NOMO-1 treated with DMSO at 0.1 percent for 48 hours (cell line): Measurements from ENCODE around the gene LMCD1.

ENCODE experiments used
- DNase-seq: peaks from one replicate; lab custom pipeline; 2025; ENCODE audit not compliant: unreplicated experiment; lab: John Stamatoyannopoulos, UW

Gene LMCD1

DNA sequence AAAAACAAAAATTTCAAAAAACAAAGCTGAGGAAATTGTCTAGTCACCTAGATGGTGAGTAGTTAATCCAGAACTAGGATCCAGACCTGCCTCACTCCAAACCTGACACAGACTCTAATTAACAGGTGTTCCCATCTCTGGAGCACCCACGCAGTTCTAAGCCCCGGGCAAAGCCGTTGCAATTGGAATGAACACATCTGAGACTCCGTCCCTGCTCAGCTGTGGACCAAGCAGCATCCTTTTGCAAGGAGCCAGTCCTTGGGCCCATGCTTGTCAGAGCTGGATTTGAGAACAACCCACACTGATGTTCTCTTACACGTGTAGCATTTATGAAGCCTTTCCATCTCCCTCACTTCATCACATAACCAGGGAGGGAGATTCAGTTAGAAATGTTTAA lies 54.8 kb downstream of the LMCD1 start:
- DNase-seq = no peak

- no peak for DNase-seq
Observed at GRCh38 chr3:8557298-8557697, 55.7 kb downstream of the LMCD1 start.

DNA sequence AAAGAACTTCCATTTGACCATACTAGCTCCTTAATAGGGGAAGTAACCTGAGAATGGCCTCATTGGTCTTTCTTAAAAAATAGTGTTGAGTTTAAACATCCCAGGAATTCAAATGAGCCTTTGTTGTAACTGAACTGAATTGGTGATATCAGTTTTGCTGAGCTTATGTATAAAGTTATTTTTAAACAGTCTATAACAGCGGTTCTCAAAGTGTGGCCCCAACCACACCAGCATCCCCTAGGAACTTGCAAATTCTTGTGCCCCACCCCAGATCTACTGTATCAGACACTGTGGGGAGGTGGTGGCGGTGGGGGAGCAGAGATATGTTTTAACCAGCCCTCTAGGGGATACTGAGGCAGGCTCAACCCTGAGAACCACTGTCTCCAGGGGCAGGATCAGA lies 57.0 kb downstream of the LMCD1 start:
- DNase-seq = no peak

GRCh38 chr3:8559351-8559750 lies 57.7 kb downstream of the LMCD1 start:
- DNase-seq = no peak

DNA sequence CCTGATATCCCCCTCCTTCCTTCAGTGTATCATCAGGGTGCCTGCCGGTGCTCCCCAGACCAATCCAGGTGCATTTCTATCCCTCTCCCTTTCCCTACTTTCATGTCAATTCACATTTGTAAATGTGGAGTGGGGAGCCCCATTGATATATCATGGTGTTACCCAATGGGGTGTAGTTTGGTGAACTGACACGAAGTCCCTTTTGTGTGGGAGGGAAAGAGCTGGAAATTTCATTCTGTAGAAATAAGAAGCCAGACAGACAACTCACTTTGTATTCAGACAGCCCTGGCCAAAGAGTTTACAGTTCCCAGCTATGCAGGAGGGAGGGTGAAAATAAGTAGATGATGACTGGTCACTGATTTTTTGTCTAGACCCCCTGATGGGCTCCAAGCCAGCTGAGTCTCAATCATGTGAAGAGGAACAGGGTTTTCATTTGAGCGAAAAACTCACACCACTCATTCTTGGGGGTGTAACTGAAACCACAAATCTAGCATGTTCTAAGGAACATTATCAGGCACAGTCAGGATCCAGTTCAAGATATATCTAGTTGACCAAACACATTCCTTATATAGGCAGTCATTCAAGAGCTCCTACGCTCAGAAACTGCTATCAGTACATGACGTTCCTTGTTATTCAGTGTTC lies 58.9 kb downstream of the LMCD1 start:
- DNase-seq = no peak

- no peak for DNase-seq
Observed at GRCh38 chr3:8561370-8561769, 59.7 kb downstream of the LMCD1 start.

DNA sequence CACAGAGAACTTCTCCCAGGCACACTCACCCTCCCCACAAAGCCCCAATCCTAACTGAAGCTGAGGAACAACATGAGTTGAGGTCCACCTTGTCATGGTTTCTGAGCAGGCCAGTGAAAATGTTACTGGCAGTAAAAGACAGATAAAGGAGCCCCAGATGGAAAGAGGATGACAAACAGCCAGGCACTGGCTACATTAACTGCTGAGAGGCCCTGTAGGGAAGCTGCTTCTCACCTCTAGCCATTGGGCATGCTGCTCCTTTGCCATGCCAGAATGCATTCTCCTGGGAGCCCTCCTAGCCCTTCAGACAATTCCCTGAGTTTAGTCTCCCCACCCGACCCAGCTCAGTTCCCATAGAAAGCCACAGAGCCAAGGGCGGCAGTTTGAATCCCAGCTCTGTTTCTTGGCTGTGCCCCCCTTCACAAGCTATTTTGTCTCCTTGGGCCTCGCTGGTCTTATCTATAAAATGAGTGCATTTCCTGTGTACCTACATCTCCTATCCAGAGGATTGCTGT lies 60.5 kb downstream of the LMCD1 start:
- DNase-seq = no peak

- DNase-seq = no peak
Observed at GRCh38 chr3:8563146-8563545, 61.5 kb downstream of the LMCD1 start.

GRCh38 chr3:8563597-8563996 lies 62.0 kb downstream of the LMCD1 start:
- no peak for DNase-seq

GRCh38 chr3:8565376-8565775 lies 63.8 kb downstream of the LMCD1 start:
- no peak for DNase-seq

DNA sequence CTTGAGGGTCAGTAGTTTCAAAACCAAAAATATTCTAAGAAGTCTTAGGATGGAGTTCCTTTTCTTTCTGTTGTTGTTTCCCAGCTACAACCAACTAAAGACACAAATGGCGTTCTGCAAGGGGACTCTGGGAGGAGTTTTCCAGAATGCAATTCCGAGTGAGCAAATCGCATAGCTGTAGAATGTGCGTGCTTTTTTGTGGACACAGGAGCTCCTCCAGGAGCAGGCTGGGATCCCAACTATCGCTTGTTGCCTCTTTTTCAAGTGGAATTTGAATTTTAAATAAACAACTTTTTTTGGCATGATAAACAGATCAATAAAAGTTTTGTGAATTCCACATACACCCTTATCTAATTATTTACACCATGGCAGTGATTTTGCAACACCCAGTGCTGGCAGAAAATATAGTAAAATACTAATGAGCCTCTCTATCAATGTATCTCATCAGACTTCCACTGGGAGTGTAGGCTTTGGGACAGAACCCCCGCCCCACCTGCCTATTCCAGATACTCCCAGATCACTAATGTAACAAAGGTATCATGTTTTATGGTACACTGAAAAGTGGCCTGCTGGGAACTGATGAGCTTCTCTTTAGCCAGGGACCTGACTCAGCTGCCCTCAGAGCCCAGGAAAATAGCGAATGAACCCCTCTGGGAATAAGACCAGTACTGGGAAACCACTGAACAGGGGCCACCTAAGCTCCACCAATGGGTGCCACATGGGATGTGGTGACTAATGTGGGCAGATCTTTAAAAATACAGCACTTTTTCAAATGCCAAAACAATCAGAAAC lies 66.4 kb downstream of the LMCD1 start:
- no peak for DNase-seq

DNA sequence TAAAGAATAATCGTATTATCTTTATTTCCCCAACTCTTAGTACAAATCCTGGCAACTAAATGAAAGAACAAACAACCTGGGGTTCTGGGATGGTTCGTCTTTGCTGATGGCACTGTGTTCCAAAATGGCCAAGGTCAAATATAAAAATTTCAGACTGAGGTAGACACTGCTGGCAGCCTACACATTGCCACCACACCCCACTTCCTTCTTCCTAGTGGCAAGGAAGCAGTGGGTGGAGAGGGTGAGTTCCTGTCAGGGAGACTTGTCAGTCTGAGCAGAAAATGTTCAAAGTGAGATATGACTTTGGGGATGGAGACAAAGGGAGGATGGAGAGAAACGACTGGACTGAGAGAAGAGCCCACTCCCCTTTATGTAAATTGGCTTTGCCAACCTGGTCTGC lies 69.6 kb downstream of the LMCD1 start:
- DNase-seq = no peak

GRCh38 chr3:8573342-8573926 lies 71.8 kb downstream of the LMCD1 start:
- no peak for DNase-seq

DNA sequence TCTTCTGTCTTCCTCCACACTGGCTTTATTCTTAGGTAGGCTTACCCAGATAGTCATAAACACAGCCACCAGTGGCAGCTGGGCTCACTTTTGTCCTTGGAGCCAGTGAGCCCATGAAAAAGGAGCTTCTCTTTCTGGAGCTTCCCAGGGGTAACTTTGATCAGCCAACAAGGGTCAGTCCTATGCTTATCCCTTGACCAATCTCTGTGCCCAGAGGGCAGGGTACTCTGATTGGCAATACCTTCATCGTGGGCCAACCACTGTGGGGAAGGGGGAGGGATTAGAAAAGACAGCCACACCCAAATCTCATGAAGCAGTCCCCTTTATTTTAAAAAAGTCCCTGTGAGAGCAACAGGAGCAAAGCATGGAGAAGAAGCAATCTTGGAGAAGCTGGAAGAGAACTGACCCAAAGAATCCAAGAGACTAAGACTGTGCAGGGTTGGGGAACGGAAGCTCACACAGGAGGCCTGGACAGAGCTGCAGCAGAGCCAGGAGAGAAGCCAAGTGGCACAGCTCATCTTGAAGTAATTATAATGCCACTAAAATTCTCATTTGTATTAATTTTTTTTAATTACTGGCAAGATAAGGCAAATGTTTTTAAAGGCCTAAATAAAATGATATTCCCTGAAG lies 72.5 kb downstream of the LMCD1 start:
- DNase-seq = no peak

GRCh38 chr3:8574670-8575322 lies 73.2 kb downstream of the LMCD1 start:
- DNase-seq = no peak

- DNase-seq = no peak
Observed at GRCh38 chr3:8575364-8576104, 73.9 kb downstream of the LMCD1 start.

- DNase-seq = no peak
Observed at GRCh38 chr3:8576436-8576835, 74.8 kb downstream of the LMCD1 start.

DNA sequence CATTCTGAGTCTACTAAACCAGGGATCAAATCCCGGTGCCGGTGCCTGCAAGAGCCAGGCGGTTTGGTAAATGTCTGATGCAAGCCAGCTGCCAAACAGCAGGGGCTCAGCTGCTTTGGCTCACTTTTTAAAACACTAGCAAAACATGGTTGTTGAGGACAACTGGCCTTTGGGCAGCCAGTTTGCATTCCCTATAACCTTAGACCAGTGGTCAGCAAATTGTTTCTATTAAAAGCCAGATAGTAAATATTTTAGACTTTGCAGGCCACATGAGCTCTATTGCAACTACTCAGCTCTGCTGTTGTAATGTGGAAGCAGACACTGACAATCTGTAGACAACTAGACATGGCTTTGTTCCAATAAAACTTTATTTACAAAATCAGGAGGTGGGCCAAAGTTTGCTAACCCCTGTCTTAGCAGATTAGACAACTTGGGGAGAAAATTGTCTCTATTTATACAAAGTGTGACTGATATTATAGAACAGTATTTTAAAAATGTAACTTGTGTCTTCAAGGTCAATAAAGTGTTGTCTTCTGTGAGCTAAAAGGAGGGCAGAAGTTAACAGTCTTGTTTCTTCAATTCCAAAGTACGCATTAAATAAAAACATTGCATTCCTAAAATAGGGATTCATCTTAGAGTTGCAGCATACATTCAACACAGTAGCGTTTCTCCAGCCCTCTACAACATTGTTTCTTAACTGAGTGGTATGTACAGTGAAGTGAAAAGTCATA lies 75.4 kb downstream of the LMCD1 start:
- DNase-seq = no peak

DNA sequence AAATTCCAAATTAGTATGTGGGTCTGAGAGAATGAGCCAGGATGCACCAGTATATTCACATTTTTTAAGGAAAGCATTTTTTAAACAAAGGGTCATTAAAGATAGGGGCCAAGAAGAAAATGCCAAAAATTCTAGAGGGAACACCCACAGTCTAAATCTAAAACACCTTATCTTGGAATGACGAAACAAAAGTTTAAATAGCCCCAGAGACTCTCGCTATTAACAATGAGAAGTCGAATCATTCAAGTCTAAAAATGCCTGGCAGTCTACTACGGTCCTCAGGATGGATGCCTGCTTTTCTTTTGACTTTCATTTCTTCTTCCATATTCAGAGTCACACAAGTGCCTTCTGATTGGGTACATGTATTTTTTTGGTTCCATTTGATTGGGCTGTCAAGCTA lies 76.7 kb downstream of the LMCD1 start:
- no peak for DNase-seq

DNA sequence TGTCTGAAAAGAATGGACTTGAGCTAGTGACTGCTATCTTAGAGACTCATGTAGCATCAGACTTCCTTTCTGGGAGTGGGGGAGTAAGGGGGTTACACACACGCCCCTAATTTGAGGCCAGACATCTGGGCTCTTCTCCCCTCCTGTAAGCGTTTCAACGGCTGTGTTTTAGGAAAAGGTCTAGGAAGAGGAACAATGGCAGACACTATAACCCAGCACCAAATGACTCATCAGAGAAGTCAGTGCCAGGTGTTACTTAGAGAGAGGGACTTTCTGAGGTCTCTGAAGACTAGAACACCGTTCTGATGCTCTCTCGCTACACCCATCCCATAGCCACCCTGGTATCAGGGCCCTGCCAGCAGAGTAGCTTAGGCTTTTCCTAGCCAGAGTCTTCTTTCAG lies 77.5 kb downstream of the LMCD1 start:
- DNase-seq = no peak
